T-cell (primary cell): ENCODE measurements around the gene ZBTB48. TPM values are rescaled to one million over a fixed set of nuclear protein-coding genes. Genes with fewer than 3 reads are reported as not detected.

Experiments used
- ATAC-seq, 4 experiments: fragments of 200-7000 bp in 3 of 4; fragments of 150-1000 bp in 1 of 4; cut with Tn5 transposase; replicated peaks in 1 of 4; 1 replicate in 3 of 4; 2 replicates in 1 of 4; pipeline ENCODE4 v1.10.0; 2021; ENCODE audit warnings: moderate library complexity in 3 of 4, mild to moderate bottlenecking in 2 of 4, moderate number of reproducible peaks in 1 of 4
- CTCF ChIA-PET, 2 donors: fragments of 300-600 bp; sonication (Branson Sonifier 250); formaldehyde crosslinking; loops; one replicate each; lab custom pipeline; 2022; ENCODE audit warnings: antibody characterized with exemption in 2 of 2; lab: Charles Lee
- POLR2A ChIA-PET, 2 donors: fragments of 300-600 bp; sonication (Branson Sonifier 250); formaldehyde crosslinking; loops; one replicate each; lab custom pipeline; 2022; ENCODE audit warnings: antibody characterized with exemption in 2 of 2; lab: Charles Lee
- DNase-seq, 35 experiments: peaks; one replicate each; pipeline versions ENCODE4 v3.0.0 to v3.0.0-alpha.2; 2013 to 2023
- H3K27ac ChIP-seq: one replicate; pipeline ENCODE4 v1.5.1; 2013; ENCODE audit warnings: low read length
- H3K27me3 ChIP-seq, 2 experiments: replicated peaks in 1 of 2; 1 replicate in 1 of 2; 2 replicates in 1 of 2; pipeline versions ENCODE4 v1.6.1 to v1.7.0; 2013; ENCODE audit warnings: low read length in 1 of 2, mixed read lengths in 1 of 2; ENCODE audit not compliant: control insufficient read depth in 2 of 2, insufficient read depth in 2 of 2; ENCODE audit errors: extremely low read depth in 1 of 2
- H3K36me3 ChIP-seq, 2 donors: 1 replicate in 1 of 2; 2 replicates in 1 of 2; pipeline versions ENCODE4 v1.6.1 to v1.7.0; 2013; ENCODE audit warnings: low read length in 1 of 2; ENCODE audit not compliant: control insufficient read depth in 2 of 2, insufficient read depth in 1 of 2; ENCODE audit errors: extremely low read depth in 1 of 2
- H3K4me1 ChIP-seq, 2 experiments: 1 replicate in 1 of 2; 2 replicates in 1 of 2; pipeline versions ENCODE4 v1.6.1 to v1.7.0; 2013; ENCODE audit warnings: low read length in 2 of 2, mixed read lengths in 1 of 2; ENCODE audit not compliant: insufficient read depth in 2 of 2, control insufficient read depth in 1 of 2; ENCODE audit errors: extremely low read depth in 1 of 2
- H3K4me3 ChIP-seq, 2 donors: 1 replicate in 1 of 2; 2 replicates in 1 of 2; pipeline versions ENCODE4 v1.5.1 to v1.7.0; 2013; ENCODE audit warnings: mild to moderate bottlenecking in 2 of 2, low read length in 1 of 2, moderate library complexity in 1 of 2; ENCODE audit not compliant: control insufficient read depth in 1 of 2; ENCODE audit errors: extremely low read depth in 1 of 2
- H3K9me3 ChIP-seq: 2 replicates; pipeline ENCODE4 v1.7.0; 2013
- H3K27ac Mint-ChIP-seq, 2 donors: one replicate each; pipeline ENCODE4 v1.8.0; 2020 to 2021; ENCODE audit warnings: mild to moderate bottlenecking in 2 of 2, mixed read lengths in 2 of 2
- H3K27me3 Mint-ChIP-seq, 2 donors: one replicate each; pipeline ENCODE4 v1.8.0; 2021 to 2022; ENCODE audit warnings: mixed read lengths in 2 of 2
- H3K36me3 Mint-ChIP-seq: one replicate; pipeline ENCODE4 v1.8.0; 2021; ENCODE audit warnings: mixed read lengths
- H3K4me1 Mint-ChIP-seq, 3 donors: one replicate each; pipeline ENCODE4 v1.8.0; 2020 to 2022; ENCODE audit warnings: mixed read lengths in 3 of 3, mild to moderate bottlenecking in 1 of 3
- H3K4me3 Mint-ChIP-seq, 3 donors: one replicate each; pipeline ENCODE4 v1.8.0; 2020 to 2022; ENCODE audit warnings: mild to moderate bottlenecking in 3 of 3, mixed read lengths in 3 of 3, moderate library complexity in 3 of 3
- H3K9me3 Mint-ChIP-seq, 3 donors: one replicate each; pipeline ENCODE4 v1.8.0; 2020 to 2022; ENCODE audit warnings: mixed read lengths in 3 of 3
- WGBS: methylation state at CpG from one replicate; pipeline ENCODE4 v1.1.5; 2013; ENCODE audit warnings: missing lambda C conversion rate; ENCODE audit not compliant: insufficient coverage; 5-methylcytosine and 5-hydroxymethylcytosine counted together
- total RNA-seq, 35 experiments: library from RNA in 6 of 35; stranded (reverse) in 6 of 35; fragments of 120-200 nt in 1 of 35; gene quantifications; one replicate each; pipeline versions ENCODE4 v1.2.1 to v1.2.4 and lab custom pipeline; 2013 to 2026

Gene ZBTB48
- total RNA-seq, 5 donors from 2014 or later (not counting 1 experiment from before 2014, with no cell fraction given): 42.2 to 82.3 (median 70.3) TPM

DNA sequence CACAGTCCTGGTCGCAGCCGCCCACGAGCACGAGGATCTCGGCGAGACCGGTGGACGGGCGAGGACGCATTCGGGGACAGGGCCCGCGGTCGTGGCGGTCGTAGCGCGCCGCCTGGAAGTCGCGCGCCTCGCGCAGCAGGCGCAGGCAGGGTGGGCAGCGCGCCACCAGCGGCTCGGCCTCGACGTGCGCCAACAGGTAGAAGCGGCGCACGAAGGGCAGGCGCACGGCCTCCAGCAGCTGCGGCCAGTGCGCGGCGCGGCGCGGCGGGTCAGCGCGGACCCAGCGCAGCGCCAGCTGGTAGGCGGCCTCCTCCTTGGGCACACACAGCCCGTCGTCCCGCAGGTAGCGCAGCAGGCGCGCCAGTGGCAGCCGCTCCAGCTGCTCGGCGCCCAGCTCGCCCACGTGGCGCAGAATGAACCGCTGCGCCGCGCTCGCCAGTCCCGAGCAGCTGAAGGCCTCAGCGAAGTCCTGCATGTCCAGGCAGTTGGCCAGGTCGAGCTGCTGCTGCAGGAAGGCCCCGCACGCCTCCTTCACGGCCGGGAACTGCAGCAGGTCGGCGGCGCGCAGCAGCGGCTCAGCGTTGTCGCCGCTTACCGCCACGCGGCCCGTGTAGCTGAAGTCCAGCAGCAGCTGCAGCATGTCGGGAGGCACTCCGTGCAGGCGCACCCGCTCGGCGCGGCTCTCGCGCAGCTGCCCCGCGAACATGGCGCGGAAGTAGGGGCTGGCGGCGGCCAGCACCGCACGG lies 22.3 kb downstream of the ZBTB48 start:
- H3K36me3 Mint-ChIP-seq: peaks cover 12% of the 10 kb centered on the region
- peak overlapping the region; percentile 96 to 99 (median 99) for H3K4me3 Mint-ChIP-seq
- ChIA-PET CTCF (interaction anchor here in 1 of 2 donors (1.2 kb wide), 1 partner anchor 10 kb away, joined by 3 read pairs; no protein-coding TSS in a partner anchor), POLR2A (no interaction called here)
- Histone ChIP-seq H3K27ac (peak overlapping the region; percentile 51), H3K9me3 (no peaks in the 10 kb centered on the region), H3K36me3 (peaks cover 1 to 11% of the 10 kb centered on the region in 2 donors), H3K27me3 (no peaks in the 10 kb centered on the region), H3K4me3 (peak overlapping the region; percentile 79 to 97), H3K4me1 (peaks cover 17 to 54% of the 10 kb centered on the region in 2 experiments)
- no peaks in the 10 kb centered on the region for H3K9me3 Mint-ChIP-seq
- peak overlapping the region; percentile 98 to 99 for H3K27ac Mint-ChIP-seq
- WGBS: under 1% methylated on average over 103 of the region's 103 CpGs
- ATAC-seq (peak; percentile 36 to 51 (median 49)), DNase-seq (peak in 7 of 35 experiments; percentile 19 to 52 (median 28))
- H3K4me1 Mint-ChIP-seq: peaks cover 38 to 48% (median 38%) of the 10 kb centered on the region in 3 donors
- no peaks in the 10 kb centered on the region for H3K27me3 Mint-ChIP-seq

GRCh38 chr1:6602669-6603237 lies 23.0 kb downstream of the ZBTB48 start, which contains the start of gene KLHL21:
TSS of gene KLHL21 (minus strand) at chr1:6602869. CDS start at chr1:6602817, 52 bp downstream.
- peaks cover 34 to 42% (median 38%) of the 10 kb centered on the region in 3 donors for H3K4me1 Mint-ChIP-seq
- DNase-seq: peak; percentile 50 to 89 (median 76)
- WGBS: under 1% methylated on average over 74 of the region's 84 CpGs
- Histone ChIP-seq H3K4me3 (peak within 1 kb of the TSS; percentile 79 to 97), H3K27me3 (no peaks in the 10 kb centered on the region), H3K9me3 (no peaks in the 10 kb centered on the region), H3K27ac (peak within 1 kb of the TSS; percentile 82), H3K36me3 (peaks cover 0 to 5% of the 10 kb centered on the region in 2 donors), H3K4me1 (peaks cover 17 to 48% of the 10 kb centered on the region in 2 experiments)
- peak within 1 kb of the TSS; percentile 98 to 99 for H3K27ac Mint-ChIP-seq
- ChIA-PET POLR2A (interaction anchor here in 1 of 2 donors (0.6 kb wide), 1 partner anchor 114 kb away, joined by 3 read pairs; no protein-coding TSS in a partner anchor), CTCF (interaction anchor here (0.5 to 1.2 kb wide), 2 partner anchors 18 to 21 kb away, joined by 3 to 4 read pairs; no protein-coding TSS in a partner anchor)
- H3K27me3 Mint-ChIP-seq: no peaks in the 10 kb centered on the region
- no peaks in the 10 kb centered on the region for H3K9me3 Mint-ChIP-seq
- peak within 1 kb of the TSS; percentile 96 to 99 (median 99) for H3K4me3 Mint-ChIP-seq
- ATAC-seq: peak; percentile 63 to 73 (median 70)
- H3K36me3 Mint-ChIP-seq: peaks cover 12% of the 10 kb centered on the region

GRCh38 chr1:6603238-6603914 lies 23.6 kb downstream of the ZBTB48 start:
- Mint-ChIP-seq H3K36me3 (peaks cover 12% of the 10 kb centered on the region), H3K27ac (peak overlapping the region; percentile 96 to 97), H3K4me1 (peaks cover 28 to 40% (median 38%) of the 10 kb centered on the region in 3 donors), H3K9me3 (no peaks in the 10 kb centered on the region), H3K4me3 (peak overlapping the region; percentile 84 to 99 (median 85)), H3K27me3 (no peaks in the 10 kb centered on the region)
- POLR2A ChIA-PET: interaction anchor here in 1 of 2 donors (0.6 to 0.7 kb wide), 2 partner anchors 9 to 115 kb away, joined by 3 read pairs; no protein-coding TSS in a partner anchor
- Histone ChIP-seq H3K9me3 (no peaks in the 10 kb centered on the region), H3K4me1 (peaks cover 17 to 42% of the 10 kb centered on the region in 2 experiments), H3K27ac (peak overlapping the region; percentile 82), H3K4me3 (peak overlapping the region; percentile 70 to 79), H3K27me3 (no peaks in the 10 kb centered on the region), H3K36me3 (no peaks in the 10 kb centered on the region)
- DNase-seq: peak; percentile 52 to 80 (median 65)
- WGBS: 2% methylated on average over 23 of the region's 36 CpGs
- ATAC-seq: peak; percentile 30 to 58 (median 43)
- CTCF ChIA-PET: interaction anchor here (0.5 to 1.2 kb wide), 3 partner anchors 14 to 21 kb away, joined by 3 to 4 read pairs (median 3); no protein-coding TSS in a partner anchor

- Mint-ChIP-seq H3K9me3 (no peaks in the 10 kb centered on the region), H3K27ac (peak overlapping the region; percentile 96 to 97), H3K4me3 (peak overlapping the region; percentile 84 to 99 (median 85)), H3K36me3 (peaks cover 12% of the 10 kb centered on the region), H3K4me1 (peaks cover 23 to 34% (median 33%) of the 10 kb centered on the region in 3 donors), H3K27me3 (no peaks in the 10 kb centered on the region)
- Histone ChIP-seq H3K4me3 (peak overlapping the region; percentile 70 to 79), H3K27ac (peak overlapping the region; percentile 82), H3K4me1 (peaks cover 15 to 38% of the 10 kb centered on the region in 2 experiments), H3K27me3 (no peaks in the 10 kb centered on the region), H3K9me3 (no peaks in the 10 kb centered on the region), H3K36me3 (no peaks in the 10 kb centered on the region)
- DNase-seq: peak in 5 of 35 experiments; percentile 10 to 38 (median 31)
- 59% methylated on average over 11 of the region's 19 CpGs for WGBS
- CTCF ChIA-PET: interaction anchor here in 1 of 2 donors (1.1 to 1.2 kb wide), 2 partner anchors 15 to 20 kb away, joined by 3 to 4 read pairs; no protein-coding TSS in a partner anchor
- POLR2A ChIA-PET: interaction anchor here in 1 of 2 donors (0.7 kb wide), 1 partner anchor 8 kb away, joined by 3 read pairs; no protein-coding TSS in a partner anchor
- ATAC-seq: no peak
Observed at GRCh38 chr1:6603915-6604558, 24.2 kb downstream of the ZBTB48 start.

DNA sequence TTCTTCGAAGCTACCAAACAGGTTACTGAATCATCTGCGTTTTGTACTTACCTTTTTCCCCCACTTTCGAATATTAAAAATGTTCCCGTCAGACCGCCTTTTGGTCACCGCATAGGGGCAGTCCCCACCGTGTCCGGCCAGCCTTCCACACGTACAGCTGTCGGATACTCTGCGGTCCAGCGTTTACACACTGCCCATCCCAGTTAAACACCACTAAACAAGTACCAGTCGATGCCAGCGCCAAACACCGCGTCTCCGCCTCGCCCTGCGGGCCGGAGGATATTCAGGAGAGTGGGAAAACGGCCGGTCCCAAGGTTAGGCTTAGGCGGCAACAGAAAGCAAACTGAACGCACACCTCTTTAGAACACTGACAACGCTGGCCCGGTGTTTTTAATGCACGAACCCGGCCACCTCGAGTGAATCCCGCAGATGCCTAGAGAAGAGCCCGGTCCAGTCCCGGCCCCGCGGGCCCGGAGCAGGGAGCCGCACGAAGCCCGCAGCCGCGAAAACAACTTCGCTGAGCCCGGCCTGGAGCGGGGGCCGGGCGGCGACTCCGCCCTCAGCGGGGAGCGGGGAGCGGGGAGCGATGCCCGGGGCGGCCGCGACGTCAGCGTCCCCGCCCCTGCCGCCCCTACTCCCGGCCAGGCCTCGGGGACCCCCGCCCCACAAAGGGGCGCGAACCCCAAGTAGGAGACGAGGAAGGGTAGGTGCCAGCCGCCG lies 33.0 kb downstream of the ZBTB48 start:
- peak; percentile 42 to 55 (median 46) for ATAC-seq
- Histone ChIP-seq H3K27ac (no peak overlapping the region), H3K4me1 (peaks cover 0 to 16% of the 10 kb centered on the region in 2 experiments), H3K36me3 (no peaks in the 10 kb centered on the region), H3K4me3 (peak overlapping the region; percentile 68 to 88), H3K9me3 (no peaks in the 10 kb centered on the region), H3K27me3 (no peaks in the 10 kb centered on the region)
- Mint-ChIP-seq H3K27me3 (no peaks in the 10 kb centered on the region), H3K9me3 (no peaks in the 10 kb centered on the region), H3K27ac (peak overlapping the region; percentile 69 to 86), H3K4me1 (peaks cover 22 to 26% (median 22%) of the 10 kb centered on the region in 3 donors), H3K36me3 (no peaks in the 10 kb centered on the region), H3K4me3 (peak overlapping the region; percentile 87 to 90 (median 89))
- peak in 2 of 35 experiments; percentile 28 to 30 for DNase-seq
- WGBS: under 1% methylated on average over 64 of the region's 67 CpGs
- ChIA-PET CTCF (interaction anchor here (0.7 to 1.1 kb wide), 2 partner anchors 11 to 136 kb away, joined by 3 read pairs; no protein-coding TSS in a partner anchor), POLR2A (interaction anchor here in 1 of 2 donors (0.5 to 0.9 kb wide), 2 partner anchors 9 to 17 kb away, joined by 3 to 4 read pairs; no protein-coding TSS in a partner anchor)
